NT2/D1 (cell line): ENCODE measurements around the gene HP.
"Not testable (repeated sequence)": the region's sequence is repeated elsewhere in the genome, so short reads cannot be mapped to it uniquely, and the experiment has no call there.

Source experiments
- DNase-seq: peaks from one replicate; pipeline ENCODE4 v3.0.0-alpha.2; 2011; ENCODE audit warnings: low read depth, low spot score
- H3K27me3 ChIP-seq: 2 replicates; pipeline ENCODE4 v1.6.0; 2011; ENCODE audit warnings: mild to moderate bottlenecking; ENCODE audit not compliant: insufficient read length, insufficient read depth
- H3K36me3 ChIP-seq: 2 replicates; pipeline ENCODE4 v1.6.1; 2011; ENCODE audit warnings: mild to moderate bottlenecking, low read length, mixed read lengths; ENCODE audit not compliant: insufficient read depth, insufficient read length
- H3K4me1 ChIP-seq: 2 replicates; pipeline ENCODE4 v1.5.1; 2011; ENCODE audit not compliant: insufficient read depth, insufficient read length
- H3K4me3 ChIP-seq: 2 replicates; pipeline ENCODE4 v1.5.1; 2011; ENCODE audit warnings: low read depth; ENCODE audit not compliant: insufficient read length
- H3K9ac ChIP-seq: 2 replicates; pipeline ENCODE4 v1.6.0; 2011; ENCODE audit warnings: low read depth; ENCODE audit not compliant: insufficient read length
- H3K9me3 ChIP-seq: 2 replicates; pipeline ENCODE4 v1.5.1; 2011; ENCODE audit warnings: mild to moderate bottlenecking, low read length; ENCODE audit not compliant: insufficient read depth
- SUZ12 ChIP-seq: IDR thresholded peaks from 2 replicates; pipeline ENCODE4 v1.6.1; 2011; ENCODE audit not compliant: insufficient read length, insufficient read depth; ENCODE audit errors: extremely low read depth
- YY1 ChIP-seq: IDR thresholded peaks from 2 replicates; pipeline ENCODE4 v1.6.1; 2011; ENCODE audit not compliant: insufficient read length, insufficient read depth
- ZNF274 ChIP-seq: IDR thresholded peaks from 2 replicates; pipeline ENCODE4 v1.6.1; 2011; ENCODE audit warnings: mild to moderate bottlenecking, low read depth, low read length

HP gene

GRCh38 chr16:72043539-72043938 lies 10.8 kb upstream of the HP start:
- no peak overlapping the region for H3K9ac ChIP-seq
- no peak overlapping the region for H3K4me3 ChIP-seq
- no peaks in the 10 kb centered on the region for H3K36me3 ChIP-seq
- no peaks in the 10 kb centered on the region for H3K27me3 ChIP-seq
- TF ChIP-seq YY1 (no peak), ZNF274 (no peak), SUZ12 (no peak)
- H3K9me3 ChIP-seq, result no peaks in the 10 kb centered on the region
- no peak for DNase-seq
- H3K4me1 ChIP-seq, result no peaks in the 10 kb centered on the region

- DNase-seq, result no peak
- TF ChIP-seq ZNF274 (no peak), YY1 (no peak), SUZ12 (no peak)
- H3K9ac ChIP-seq, result no peak overlapping the region
These were observed 10.0 kb upstream of the HP start for GRCh38 chr16:72044296-72044695.

GRCh38 chr16:72044825-72045359 lies 9.4 kb upstream of the HP start:
- no peaks in the 10 kb centered on the region for H3K4me1 ChIP-seq
- H3K9ac ChIP-seq, result no peak overlapping the region
- DNase-seq, result no peak

More at GRCh38 chr16:72044296-72044695, 10.0 kb upstream of the HP start:
- Histone ChIP-seq H3K4me3 (no peak overlapping the region), H3K36me3 (no peaks in the 10 kb centered on the region), H3K9me3 (peaks cover 7% of the 10 kb centered on the region), H3K4me1 (no peaks in the 10 kb centered on the region), H3K27me3 (no peaks in the 10 kb centered on the region)

DNA sequence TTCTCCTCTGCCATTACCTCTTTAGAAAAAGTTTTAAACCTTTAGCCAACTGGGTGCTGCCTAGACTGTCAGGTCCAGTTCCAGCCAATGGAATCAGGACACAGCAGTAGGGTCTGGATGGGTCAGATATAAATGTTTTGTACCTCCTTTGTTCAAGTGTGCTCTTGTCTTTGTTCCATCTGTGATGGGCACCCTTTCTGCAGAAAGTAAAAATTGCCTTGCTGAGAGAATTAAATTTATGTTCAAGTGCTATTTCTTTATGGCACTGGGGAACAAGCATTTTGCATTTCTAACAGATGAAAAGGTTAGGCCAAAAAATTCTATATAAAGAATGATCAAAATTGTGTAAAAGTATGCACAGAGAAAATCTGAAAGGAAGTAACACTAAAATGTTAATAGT lies 5.2 kb upstream of the HP start:
- H3K4me1 ChIP-seq, result no peaks in the 10 kb centered on the region
- TF ChIP-seq YY1, result no peak
- TF ChIP-seq SUZ12, result no peak
- no peak for TF ChIP-seq ZNF274
- no peaks in the 10 kb centered on the region for H3K36me3 ChIP-seq
- DNase-seq, result no peak
- H3K9me3 ChIP-seq, result peaks cover 16% of the 10 kb centered on the region
- H3K4me3 ChIP-seq, result no peak overlapping the region
- no peaks in the 10 kb centered on the region for H3K27me3 ChIP-seq
- no peak overlapping the region for H3K9ac ChIP-seq

More at GRCh38 chr16:72044825-72045359, 9.4 kb upstream of the HP start:
- Histone ChIP-seq H3K9me3 (peaks cover 13% of the 10 kb centered on the region), H3K36me3 (no peaks in the 10 kb centered on the region), H3K4me3 (no peak overlapping the region), H3K27me3 (no peaks in the 10 kb centered on the region)
- TF ChIP-seq YY1 (no peak), ZNF274 (no peak)

DNA sequence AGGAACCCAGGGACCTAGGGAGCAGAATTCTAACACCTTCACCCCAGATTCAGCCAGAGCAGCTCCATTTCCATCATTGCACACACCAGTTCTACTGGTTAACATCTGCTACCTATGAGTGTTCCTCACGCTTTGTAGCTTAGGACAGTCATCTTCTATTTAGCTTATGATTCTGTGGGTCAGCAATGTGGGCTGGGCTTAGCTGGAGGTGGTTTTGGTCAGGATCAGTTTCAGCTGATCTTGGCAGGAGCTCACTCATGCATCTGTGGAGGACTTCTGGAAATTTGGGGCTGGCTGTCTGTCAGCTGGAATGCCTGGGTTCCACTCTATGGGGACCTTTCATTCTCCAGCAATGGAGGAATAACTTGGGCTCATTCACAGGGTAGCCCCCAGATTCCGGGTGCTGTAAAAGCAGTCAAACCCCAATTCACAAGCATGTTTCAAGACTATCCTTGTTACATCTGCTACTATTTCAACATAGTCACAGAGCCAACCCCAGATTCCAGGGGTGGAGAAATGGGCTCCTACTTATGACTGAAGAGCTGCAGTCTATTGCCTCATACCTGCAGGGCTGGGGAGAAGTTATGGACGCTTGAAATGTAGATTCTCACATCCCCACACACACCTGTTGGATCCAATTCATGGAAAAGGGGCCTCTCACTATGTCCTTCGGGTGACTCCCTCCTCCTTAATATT lies 3.4 kb upstream of the HP start:
- Histone ChIP-seq H3K9me3 (peaks cover 16% of the 10 kb centered on the region), H3K36me3 (no peaks in the 10 kb centered on the region), H3K4me3 (no peak overlapping the region), H3K4me1 (no peaks in the 10 kb centered on the region), H3K9ac (no peak overlapping the region), H3K27me3 (no peaks in the 10 kb centered on the region)
- no peak for TF ChIP-seq SUZ12
- no peak for TF ChIP-seq ZNF274
- no peak for TF ChIP-seq YY1
- DNase-seq, result no peak

- no peaks in the 10 kb centered on the region for H3K27me3 ChIP-seq
- TF ChIP-seq SUZ12 (no peak), YY1 (no peak), ZNF274 (no peak)
- no peaks in the 10 kb centered on the region for H3K4me1 ChIP-seq
- H3K9ac ChIP-seq, result no peak overlapping the region
- no peak overlapping the region for H3K4me3 ChIP-seq
- no peak for DNase-seq
- no peaks in the 10 kb centered on the region for H3K36me3 ChIP-seq
- H3K9me3 ChIP-seq, result peaks cover 16% of the 10 kb centered on the region
These were observed 2.5 kb upstream of the HP start for GRCh38 chr16:72051818-72052217.

- Histone ChIP-seq H3K4me3 (no peak overlapping the region), H3K36me3 (no peaks in the 10 kb centered on the region), H3K27me3 (no peaks in the 10 kb centered on the region), H3K9ac (no peak overlapping the region), H3K9me3 (no peaks in the 10 kb centered on the region), H3K4me1 (peaks cover 2% of the 10 kb centered on the region)
- TF ChIP-seq SUZ12 (no peak), ZNF274 (no peak)
- no peak for DNase-seq
These were observed 1.6 kb downstream of the HP start for GRCh38 chr16:72055911-72056310.

GRCh38 chr16:72057313-72057712 lies 3.0 kb downstream of the HP start:
- H3K4me3 ChIP-seq, H3K4me1 ChIP-seq, H3K27me3 ChIP-seq, H3K36me3 ChIP-seq, H3K9ac ChIP-seq, H3K9me3 ChIP-seq, DNase-seq: not testable (repeated sequence)

GRCh38 chr16:72059060-72059459 lies 4.8 kb downstream of the HP start:
- H3K27me3 ChIP-seq, H3K9ac ChIP-seq, H3K4me1 ChIP-seq, H3K9me3 ChIP-seq, DNase-seq, H3K36me3 ChIP-seq, H3K4me3 ChIP-seq: not testable (repeated sequence)
